ENCODE results near the gene ACADVL. TPM values are rescaled to one million over a fixed set of nuclear protein-coding genes. Genes with fewer than 3 reads are reported as not detected.
A peak's percentile ranks its signal among the peaks of the same experiment; 100 is the strongest.

ACADVL gene
- total and polyA plus RNA-seq, 2 donors (not counting 1 experiment from before 2014, with no cell fraction given), result 640 to 696 TPM

DNA sequence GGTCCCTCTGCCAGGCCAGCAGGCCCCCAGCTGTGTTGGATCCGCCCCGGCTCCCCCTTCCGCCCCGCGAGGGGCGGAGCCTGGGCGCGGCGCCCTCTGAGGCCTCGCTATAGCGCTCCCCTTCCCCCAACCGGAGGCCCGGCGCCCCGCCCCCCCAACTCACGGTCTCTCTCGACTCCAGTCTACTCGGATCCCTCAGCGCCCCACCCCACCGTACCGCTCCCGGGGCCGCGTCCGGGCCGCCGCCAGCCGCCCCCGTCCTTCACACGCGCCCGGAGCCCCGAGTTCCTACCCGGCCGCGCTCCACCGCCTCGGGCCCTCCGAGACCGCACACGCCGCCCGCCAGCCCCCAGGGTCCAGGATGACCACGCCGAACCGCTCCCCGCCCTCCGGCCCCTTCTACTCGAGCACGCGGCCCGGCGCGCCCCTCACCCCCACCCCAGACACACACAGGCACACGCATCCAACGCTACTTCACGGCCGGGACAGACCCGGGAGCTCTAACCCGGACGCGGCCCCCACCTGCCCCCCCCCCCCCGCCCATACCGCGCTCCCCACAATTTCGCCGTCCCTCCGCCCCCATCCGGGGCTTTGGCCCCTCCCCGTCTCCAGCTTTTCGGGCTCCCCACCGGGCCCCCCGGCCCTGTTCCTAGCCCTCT is 18.2 kb downstream of the ACADVL start:
- DNase-seq (peak; percentile 88), ATAC-seq (ENCODE audit: low read depth) (peak; percentile 7)
- Histone ChIP-seq H3K27ac (ENCODE audit: low read length in 2 of 2) (peak overlapping the region; percentile 55 to 82), H3K4me2 (replicated peaks; ENCODE audit: low read depth, low read length, poor library complexity, severe bottlenecking) (peak overlapping the region; percentile 79), H3K4me1 (ENCODE audit: control insufficient read depth in 2 of 2, insufficient read depth in 2 of 2, low read length in 2 of 2) (peaks cover 47 to 54% of the 10 kb centered on the region in 2 donors), H3K9me3 (ENCODE audit: control extremely low read depth in 1 of 3, control insufficient read depth in 2 of 3, insufficient read depth in 1 of 3, low read length in 2 of 3) (no peaks in the 10 kb centered on the region), H2AFZ (ENCODE audit: insufficient read depth, low read depth, low read length, poor library complexity, severe bottlenecking) (peak overlapping the region; percentile 59), H3K36me3 (replicated peaks in 1 of 2; ENCODE audit: control extremely low read depth in 1 of 2, control insufficient read depth in 1 of 2, extremely low read depth in 1 of 2, insufficient read depth in 2 of 2, low read length in 1 of 2) (peaks cover 0 to 25% of the 10 kb centered on the region in 2 experiments), H3K79me2 (ENCODE audit: control insufficient read depth, insufficient read depth, low read length) (peaks cover 57% of the 10 kb centered on the region), H3K27me3 (replicated peaks in 1 of 4; ENCODE audit: control extremely low read depth in 1 of 4, control insufficient read depth in 3 of 4, insufficient read depth in 4 of 4, low read length in 3 of 4) (no peaks in the 10 kb centered on the region), H3K9ac (ENCODE audit: low read length) (peak overlapping the region; percentile 94), H3K4me3 (ENCODE audit: control extremely low read depth in 1 of 5, extremely low read depth in 1 of 5, insufficient read depth in 1 of 5, low read depth in 2 of 5, low read length in 4 of 5) (peak overlapping the region in 4 of 5 experiments; percentile 74 to 97 (median 80)), H4K20me1 (ENCODE audit: control insufficient read depth, insufficient read depth, low read length, poor library complexity, severe bottlenecking) (peaks cover 22% of the 10 kb centered on the region)
- H3K4me1 Mint-ChIP-seq, result peaks cover 65% of the 10 kb centered on the region
- under 1% methylated on average over 47 of the region's 73 CpGs for WGBS (ENCODE audit: insufficient coverage)
- peak overlapping the region; percentile 98 for H3K4me3 Mint-ChIP-seq
- TF ChIP-seq EZH2 (IDR thresholded peaks at IDR 0.05; ENCODE audit: borderline replicate concordance, insufficient read depth, low read depth, low read length, poor library complexity, severe bottlenecking), result no peak
- TF ChIP-seq, protein P1, sequence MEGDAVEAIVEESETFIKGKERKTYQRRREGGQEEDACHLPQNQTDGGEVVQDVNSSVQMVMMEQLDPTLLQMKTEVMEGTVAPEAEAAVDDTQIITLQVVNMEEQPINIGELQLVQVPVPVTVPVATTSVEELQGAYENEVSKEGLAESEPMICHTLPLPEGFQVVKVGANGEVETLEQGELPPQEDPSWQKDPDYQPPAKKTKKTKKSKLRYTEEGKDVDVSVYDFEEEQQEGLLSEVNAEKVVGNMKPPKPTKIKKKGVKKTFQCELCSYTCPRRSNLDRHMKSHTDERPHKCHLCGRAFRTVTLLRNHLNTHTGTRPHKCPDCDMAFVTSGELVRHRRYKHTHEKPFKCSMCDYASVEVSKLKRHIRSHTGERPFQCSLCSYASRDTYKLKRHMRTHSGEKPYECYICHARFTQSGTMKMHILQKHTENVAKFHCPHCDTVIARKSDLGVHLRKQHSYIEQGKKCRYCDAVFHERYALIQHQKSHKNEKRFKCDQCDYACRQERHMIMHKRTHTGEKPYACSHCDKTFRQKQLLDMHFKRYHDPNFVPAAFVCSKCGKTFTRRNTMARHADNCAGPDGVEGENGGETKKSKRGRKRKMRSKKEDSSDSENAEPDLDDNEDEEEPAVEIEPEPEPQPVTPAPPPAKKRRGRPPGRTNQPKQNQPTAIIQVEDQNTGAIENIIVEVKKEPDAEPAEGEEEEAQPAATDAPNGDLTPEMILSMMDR (IDR thresholded peaks at IDR 0.05), result no peak
- intact Hi-C loops (cut with micrococcal nuclease), result loop anchor here (2.0 to 5.0 kb wide), 2 partner anchors 324 to 449 kb away; partner anchors contain the start of genes SENP3 and TP53
- no peaks in the 10 kb centered on the region for H3K27me3 Mint-ChIP-seq
- H3K27ac Mint-ChIP-seq, result peak overlapping the region; percentile 100
- ChIA-PET CTCF (interaction anchor here (0.9 to 5.0 kb wide), 3 partner anchors 14 to 18 kb away, joined by 3 to 36 read pairs (median 6); partner anchors contain the start of genes ACADVL, CTDNEP1, DLG4 and ELP5), POLR2A (interaction anchor here (0.6 to 13.1 kb wide), 8 partner anchors 12 to 1782 kb away, joined by 3 to 157 read pairs (median 4); partner anchors contain the start of genes ACADVL, CTDNEP1, DLG4 and ELP5)
- H3K9me3 Mint-ChIP-seq (ENCODE audit: insufficient read depth), result no peaks in the 10 kb centered on the region

Measured in B cell (primary cell).